SH-SY5Y (cell line): ENCODE data around the gene ATP6V1B1.

Experiments
- GATA2 ChIP-seq: IDR thresholded peaks from 2 replicates; pipeline ENCODE4 v1.6.1; 2011; ENCODE audit warnings: mild to moderate bottlenecking, low read depth, low read length
- GATA3 ChIP-seq: IDR thresholded peaks from 2 replicates; pipeline ENCODE4 v1.6.1; 2011; ENCODE audit warnings: low read depth, mild to moderate bottlenecking, low read length, moderate library complexity

ATP6V1B1 gene

DNA sequence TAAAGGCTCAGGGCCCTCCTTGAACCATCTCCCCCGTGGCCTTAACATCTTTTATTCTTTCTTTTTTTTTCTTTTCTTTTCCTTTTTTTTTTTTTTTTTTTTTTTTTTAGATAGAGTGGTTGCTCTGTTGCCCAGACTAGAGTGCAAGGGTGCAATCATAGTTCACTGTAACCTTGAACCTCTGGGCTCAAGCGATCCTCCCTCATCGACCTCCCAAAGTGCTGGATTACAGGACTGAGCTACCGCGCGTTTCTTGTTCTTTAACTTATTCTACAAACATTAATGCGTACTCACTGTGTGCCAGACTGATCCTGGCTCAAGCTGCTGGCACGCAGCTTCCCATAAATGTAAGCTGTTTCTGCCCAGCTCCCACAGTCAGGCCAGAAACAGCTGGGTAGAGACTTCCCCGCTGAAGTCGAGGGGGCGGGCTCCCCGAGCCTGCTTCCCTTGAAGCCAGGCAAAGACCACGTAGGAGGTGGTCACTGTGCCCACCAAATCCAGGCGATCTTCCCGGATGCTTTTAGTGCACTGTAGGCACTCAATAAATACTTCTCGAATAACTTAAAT, 29.2 kb upstream of the ATP6V1B1 start:
- no peak for TF ChIP-seq GATA3
- no peak for TF ChIP-seq GATA2

DNA sequence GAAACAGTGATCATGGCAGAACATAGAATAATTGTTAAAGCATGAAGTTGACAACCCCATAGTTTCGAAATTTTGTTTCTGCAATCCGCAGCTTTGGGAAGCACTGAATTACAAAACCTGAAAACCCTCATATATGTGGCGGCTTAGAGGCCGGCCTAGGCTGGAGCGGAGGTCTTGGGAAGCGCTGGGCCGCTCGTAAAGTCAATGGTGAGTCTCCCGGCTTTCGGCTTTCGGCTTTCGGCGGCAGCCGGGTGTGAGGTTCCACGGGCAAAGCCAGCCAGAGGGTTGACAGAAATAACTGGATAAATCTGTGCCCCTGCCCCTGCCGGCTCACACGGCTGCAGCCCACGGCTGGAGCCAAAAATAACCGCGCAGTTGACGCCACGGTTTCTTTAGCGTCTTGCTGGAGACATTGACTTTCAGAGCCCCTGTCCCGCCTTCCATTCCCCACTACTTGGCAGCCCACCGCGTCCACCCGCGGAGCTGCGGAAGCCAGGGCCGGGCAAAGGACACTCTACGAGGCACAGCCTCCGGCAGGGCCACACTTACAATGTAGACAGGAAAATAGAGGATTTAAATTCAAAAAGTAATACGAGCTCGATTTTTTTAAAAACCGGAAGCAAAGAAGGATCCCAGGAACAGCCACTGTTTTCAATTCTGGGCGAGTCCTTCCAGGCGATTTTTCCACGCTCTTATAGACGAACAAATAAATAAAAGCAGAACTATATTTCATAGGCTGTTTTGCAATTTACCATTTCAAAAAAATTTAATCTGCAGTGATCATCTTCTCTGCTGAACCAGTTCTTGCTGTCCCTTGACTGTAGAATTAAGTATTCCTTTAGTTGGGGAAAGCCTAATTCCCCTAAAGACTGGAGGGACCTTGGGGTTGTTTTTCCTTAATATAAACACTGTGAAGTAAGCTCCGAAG, 28.3 kb upstream of the ATP6V1B1 start:
- no peak for TF ChIP-seq GATA3
- no peak for TF ChIP-seq GATA2

DNA sequence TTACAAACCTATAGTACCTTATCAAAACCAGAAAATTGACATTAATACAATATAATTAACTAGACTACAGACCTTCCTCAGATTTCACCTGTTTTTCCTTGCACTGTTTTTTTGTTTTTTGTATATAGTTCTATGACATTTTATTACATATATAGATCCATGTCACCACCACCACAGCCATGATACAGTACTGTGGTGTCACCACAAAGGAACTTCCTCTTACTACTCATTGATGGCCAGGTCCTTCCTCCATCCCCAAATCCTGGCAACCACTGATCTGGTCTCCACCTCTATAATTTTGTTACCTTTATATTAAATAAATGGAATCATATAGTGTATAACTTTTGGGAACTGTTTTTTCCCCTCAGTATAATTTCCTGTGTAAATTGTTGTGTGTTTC, 19.4 kb upstream of the ATP6V1B1 start:
- no peak for TF ChIP-seq GATA2
- no peak for TF ChIP-seq GATA3

DNA sequence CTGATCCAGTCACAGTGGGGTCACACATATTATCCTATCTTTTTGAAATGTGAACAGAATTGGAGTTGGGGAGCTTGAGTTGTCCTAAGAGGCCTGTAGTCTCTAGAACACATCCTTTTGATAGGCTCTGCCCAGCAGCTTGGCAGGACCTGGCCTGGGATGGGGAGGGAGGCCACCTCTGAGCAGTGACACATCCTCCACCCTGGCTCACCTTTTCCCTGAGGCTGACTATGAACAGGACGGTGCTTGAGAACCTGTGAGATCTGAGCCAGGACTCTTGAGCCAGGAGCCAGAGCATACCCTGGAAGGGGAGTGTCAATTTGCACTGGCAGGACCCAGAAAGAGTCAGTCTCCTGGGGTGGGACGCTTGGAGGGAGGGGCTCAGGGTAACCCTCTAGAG, 17.7 kb upstream of the ATP6V1B1 start:
- no peak for TF ChIP-seq GATA2
- TF ChIP-seq GATA3: no peak

DNA sequence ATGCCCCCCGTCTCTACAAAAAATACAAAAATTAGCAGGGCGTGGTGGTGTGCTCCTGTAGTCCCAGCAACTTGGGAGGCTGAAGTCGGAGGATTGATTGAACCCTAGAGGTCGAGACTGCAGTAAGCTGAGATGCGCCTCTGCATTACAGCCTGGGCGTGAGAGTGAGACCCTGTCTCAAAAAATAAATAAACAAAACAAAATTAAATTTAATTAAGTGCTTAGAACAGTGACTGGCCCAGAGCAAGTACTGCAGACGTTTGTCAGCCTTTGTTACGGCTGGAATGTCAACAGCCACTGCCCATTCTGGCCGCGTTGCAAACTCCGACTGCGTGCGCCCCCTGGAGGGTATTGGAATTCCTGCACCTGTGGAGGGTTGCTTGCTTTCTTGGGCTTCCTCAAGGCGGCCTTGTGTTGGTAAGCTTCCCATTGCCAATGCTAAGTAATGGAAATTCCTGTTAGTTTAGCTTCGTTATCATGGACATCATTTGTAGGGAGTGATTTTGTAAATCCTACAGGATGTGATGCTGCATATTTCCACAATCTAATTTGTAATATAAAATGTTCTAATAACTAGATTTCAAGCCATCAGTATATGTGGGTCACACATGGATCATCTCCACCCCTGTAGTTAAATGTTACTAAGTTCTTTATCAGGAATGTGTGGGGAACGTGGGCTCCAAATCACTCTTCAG, 15.9 kb upstream of the ATP6V1B1 start:
- TF ChIP-seq GATA2 (no peak), GATA3 (no peak)

DNA sequence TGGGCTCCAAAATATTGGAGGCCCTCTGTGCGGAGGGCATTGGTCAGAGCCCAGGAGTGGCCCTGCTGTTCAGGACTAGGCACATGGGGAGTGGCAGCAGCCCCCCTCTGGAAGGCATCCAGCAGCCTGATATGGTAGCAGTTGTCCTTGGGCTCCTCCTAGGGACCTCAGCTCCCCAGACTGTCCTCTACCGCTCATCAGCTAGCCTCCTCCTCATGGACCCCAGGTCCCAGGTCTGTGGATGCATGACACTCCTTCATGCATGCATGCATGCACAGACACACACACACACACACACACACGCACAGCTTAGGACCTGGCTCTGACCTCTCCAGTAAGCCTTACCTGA, 15.4 kb upstream of the ATP6V1B1 start:
- TF ChIP-seq GATA2: no peak
- no peak for TF ChIP-seq GATA3

DNA sequence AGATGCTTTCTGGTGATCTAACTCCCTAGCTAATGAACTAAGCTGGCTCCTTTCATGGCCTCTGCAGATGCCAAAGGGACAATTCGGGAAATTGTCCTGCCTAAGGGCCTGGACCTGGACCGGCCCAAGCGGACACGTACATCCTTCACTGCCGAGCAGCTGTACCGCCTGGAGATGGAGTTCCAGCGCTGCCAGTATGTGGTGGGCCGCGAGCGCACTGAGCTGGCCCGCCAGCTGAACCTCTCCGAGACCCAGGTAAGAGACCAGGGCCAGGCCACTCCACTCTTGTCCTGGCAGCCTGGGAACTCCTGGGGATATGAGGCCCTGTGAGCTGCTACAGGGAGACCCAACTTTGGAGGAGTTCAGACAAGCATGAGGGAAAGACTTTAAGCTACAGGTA, 14.7 kb upstream of the ATP6V1B1 start:
- no peak for TF ChIP-seq GATA2
- no peak for TF ChIP-seq GATA3

DNA sequence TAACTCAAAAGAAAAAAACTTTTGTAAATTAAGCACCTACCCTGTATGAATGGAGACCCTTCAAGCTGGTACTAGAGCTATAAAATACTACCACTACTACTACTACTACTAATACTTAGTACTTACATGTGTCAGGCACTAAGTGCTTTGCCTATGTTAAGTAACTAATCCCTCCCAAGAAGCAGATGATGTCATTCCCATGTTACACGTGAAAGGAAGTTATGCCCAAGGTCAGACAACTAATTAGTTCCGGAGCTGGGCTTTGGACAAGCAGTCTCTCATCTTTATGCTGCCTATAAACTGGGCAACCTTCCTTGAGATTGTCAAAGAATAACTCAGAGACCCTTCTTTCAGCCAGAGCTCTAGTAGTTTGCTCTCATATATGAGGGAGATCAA, 13.9 kb upstream of the ATP6V1B1 start:
- TF ChIP-seq GATA3 (no peak), GATA2 (no peak)

DNA sequence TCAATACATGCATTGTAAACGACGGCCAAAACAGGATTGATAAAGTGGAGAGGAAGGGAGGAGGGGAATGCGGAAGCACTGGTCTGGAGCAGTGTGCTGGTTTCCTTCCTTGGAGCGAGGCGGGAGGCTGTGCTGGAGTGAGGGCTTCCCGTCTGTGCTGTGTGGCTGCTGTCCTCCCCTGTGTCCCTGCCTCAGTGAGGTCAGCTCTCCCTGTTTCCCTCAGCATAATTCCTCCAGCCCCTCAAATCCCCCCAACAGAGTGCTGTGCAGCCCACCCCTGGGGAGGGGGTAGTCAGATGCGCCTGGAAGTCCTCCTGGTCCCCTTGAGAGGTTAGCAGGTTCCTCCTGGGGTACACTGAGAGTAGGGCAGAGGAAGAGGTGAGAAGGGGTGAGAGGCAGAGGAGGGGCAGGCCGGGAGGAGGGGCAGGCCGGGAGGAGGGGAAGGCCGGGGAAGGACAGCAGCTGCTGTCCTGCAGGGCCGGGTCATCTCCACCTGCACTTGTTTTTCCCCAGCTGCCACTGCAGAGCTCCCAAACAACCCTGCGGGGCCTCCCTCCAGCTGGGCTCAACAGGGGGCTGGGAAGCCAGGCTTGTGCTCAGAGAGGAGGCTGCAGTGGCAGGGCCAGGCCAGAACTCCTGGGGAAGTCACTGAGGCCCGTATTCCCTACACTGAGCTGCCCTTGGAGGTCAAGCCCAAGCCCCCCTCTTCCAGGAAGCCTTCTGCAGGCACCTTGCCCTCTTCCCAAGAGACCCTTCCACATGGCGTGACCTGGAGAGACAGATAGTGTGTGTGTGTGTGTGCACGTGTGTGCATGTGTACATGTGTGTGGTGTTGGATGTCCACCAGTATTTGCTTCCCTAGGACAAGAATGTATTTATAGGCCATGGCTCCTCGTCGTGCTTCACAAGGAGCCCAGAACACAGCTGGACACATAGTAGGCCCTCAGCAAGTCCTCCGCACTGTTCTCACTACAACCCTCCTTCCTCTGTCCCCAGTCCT, 13.2 kb upstream of the ATP6V1B1 start:
- TF ChIP-seq GATA2 (no peak), GATA3 (no peak)

DNA sequence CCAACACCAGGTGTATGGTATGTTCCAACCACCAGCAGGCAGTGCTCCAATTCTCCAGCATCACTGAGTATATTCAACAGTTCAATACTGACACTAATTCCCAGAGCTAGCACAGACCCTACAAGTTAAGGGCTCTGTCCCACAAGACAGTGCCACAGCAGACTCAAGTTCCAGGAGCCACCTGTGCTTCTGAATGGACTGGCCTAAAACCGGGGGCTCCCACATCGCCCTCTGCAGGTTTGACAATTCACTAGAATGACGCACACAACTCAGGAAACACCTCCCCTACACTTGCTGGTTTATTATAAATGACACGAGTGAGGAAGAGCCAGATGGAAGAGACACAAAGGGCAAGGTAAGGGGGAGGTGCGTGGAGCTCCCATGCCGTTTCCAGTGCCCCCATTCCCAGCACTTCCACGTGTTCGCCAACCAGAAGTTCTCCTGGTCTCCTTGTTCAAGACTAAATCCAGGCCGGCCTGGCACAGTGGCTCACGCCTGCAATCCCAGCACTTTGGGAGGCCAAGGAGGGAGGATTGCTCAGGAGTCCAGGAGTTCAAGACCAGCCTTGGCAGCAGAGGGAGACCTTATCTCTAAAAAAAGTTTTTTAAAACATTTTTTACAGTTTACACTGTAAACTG, 12.2 kb upstream of the ATP6V1B1 start:
- TF ChIP-seq GATA3 (no peak), GATA2 (no peak)

DNA sequence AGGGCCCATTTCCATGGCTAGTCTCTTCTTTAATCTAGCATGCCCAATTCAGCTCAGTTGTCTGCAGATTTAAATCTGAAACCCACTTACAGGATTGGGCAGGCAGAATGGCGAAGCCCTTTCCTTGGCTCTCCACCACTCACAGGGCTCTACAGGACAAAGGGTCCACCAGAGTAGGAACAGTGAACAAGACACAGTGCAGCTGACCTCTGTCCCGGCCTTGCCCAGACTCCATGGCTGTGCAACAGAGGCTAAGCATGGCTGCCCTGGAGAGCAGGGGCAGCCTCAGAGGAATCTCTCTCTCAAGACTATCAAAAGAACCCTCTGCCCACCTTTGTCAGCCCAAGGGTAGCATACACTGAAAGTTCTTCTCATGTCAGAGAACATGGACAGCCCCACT, 9.7 kb upstream of the ATP6V1B1 start:
- TF ChIP-seq GATA2 (no peak), GATA3 (no peak)

DNA sequence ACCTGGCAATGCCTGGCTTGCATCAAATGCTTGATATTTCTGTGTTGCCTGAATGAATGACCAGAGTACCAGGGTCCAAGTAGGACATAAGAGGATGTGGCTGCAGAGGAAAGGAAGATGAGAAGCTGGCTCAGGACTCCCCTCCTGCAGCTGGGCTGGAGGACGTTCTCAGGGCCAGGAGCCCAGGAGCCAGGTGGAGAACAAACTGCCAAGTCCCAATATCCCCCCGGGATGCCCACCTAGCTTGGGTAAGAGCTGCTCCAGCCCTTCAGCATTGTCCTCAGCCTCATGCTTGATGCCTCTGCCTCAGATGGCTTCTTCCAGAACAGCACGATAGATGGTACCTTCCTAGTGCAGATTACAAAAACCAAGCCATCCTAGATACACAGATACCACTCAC, 8.6 kb upstream of the ATP6V1B1 start:
- TF ChIP-seq GATA3 (no peak), GATA2 (no peak)

DNA sequence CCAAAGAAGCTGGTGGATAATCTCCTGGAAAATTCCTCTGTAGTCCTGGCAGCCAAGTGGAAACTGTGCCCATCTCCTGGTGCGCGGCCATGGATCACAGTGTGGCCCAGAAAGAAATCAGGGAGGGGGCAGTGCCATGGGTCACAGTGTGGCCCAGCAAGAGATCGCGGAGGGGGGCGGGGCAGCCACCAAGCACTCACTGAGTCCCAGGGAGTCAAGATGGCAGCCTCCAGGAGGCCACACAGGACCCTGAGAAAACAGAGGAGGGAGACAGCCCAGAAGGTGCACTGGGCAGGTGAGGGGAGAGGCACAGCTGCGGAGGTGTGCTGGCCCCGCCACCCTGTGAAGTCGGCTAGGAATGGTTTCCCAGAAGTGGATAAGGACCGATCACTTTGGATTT, 8.1 kb upstream of the ATP6V1B1 start:
- no peak for TF ChIP-seq GATA3
- no peak for TF ChIP-seq GATA2
